Right ventricle myocardium inferior (tissue), 1 donor: ENCODE data around the gene DGKD. TPM values are rescaled to one million over a fixed set of nuclear protein-coding genes. Genes with fewer than 3 reads are reported as not detected.
A peak's percentile ranks its signal among the peaks of the same experiment; 100 is the strongest.

Experiments used
- ATAC-seq: fragments of 200-7000 bp; cut with Tn5 transposase; one replicate; pipeline ENCODE4 v1.9.1; 2020; ENCODE audit warnings: mild to moderate bottlenecking, moderate library complexity
- DNase-seq: peaks from one replicate; pipeline ENCODE4 v3.0.0; 2021; ENCODE audit errors: missing footprints
- intact Hi-C: fragments of 100-400 bp; cut with DNase I; formaldehyde crosslinking; loops from one replicate; pipeline ENCODE4 v1.11.0; 2022
- total RNA-seq: library from RNA; stranded (reverse); fragmentation: NEBNext Ultra II Directional; extraction: Animal tissue kit (Norgen Biotek cat#: 25700); gene quantifications from one replicate; pipeline ENCODE4 v1.2.1, GENCODE V29; 2021
- donor health status: DM: no; HTN: yes; CAD: no; lungs with severe emphysema.

The DGKD gene
- total RNA-seq, 1 donor from 2014 or later, result 29.2 TPM

GRCh38 chr2:233446121-233446520, 91.8 kb downstream of the DGKD start:
- no peak for DNase-seq
- ATAC-seq, result no peak
- intact Hi-C loops, result no loop called here

GRCh38 chr2:233446606-233447305, 92.5 kb downstream of the DGKD start:
- no peak for ATAC-seq
- DNase-seq, result no peak
- intact Hi-C loops, result no loop called here

DNA sequence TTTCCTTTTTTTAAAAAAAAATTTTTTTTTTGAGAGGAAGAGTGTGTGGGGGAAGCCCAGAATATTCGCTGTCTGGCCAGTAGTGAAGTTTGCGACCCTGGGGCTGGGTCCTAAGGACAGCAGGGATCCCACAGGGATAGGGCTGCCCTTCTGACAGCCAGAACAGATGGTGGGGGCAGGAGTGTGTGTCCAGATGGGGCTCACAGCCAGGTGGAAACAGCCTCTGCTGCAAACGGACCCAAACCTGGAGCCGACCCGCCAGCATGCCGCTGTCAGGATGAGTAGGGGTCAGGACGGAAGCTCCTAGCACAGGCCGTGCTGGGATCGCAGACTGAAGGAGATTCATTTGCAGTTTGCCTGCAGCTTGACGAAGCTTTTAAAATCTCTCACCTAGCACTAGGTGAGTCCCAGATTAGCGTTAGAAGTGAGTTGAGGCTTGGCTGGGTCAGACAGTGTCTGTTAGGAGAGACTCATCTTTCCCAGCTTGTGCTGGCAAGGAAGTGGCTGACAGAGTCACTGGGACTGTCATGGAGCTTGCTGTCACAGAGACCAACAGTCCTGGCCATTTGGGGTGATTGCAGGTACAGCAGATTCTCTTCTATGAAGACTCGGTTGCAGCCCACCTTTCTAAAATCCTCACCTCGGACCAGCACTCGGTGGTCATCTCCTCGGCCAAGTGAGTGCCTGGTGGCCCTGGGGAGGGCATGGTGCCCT, 93.4 kb downstream of the DGKD start:
- intact Hi-C loops, result no loop called here
- no peak for DNase-seq
- no peak for ATAC-seq

GRCh38 chr2:233448220-233448559, 93.9 kb downstream of the DGKD start:
- intact Hi-C loops, result no loop called here

GRCh38 chr2:233448575-233448974, 94.3 kb downstream of the DGKD start:
- intact Hi-C loops, result no loop called here
- DNase-seq (no peak), ATAC-seq (no peak)

More at GRCh38 chr2:233448220-233448559, 93.9 kb downstream of the DGKD start:
- no peak for DNase-seq
- ATAC-seq, result no peak

DNA sequence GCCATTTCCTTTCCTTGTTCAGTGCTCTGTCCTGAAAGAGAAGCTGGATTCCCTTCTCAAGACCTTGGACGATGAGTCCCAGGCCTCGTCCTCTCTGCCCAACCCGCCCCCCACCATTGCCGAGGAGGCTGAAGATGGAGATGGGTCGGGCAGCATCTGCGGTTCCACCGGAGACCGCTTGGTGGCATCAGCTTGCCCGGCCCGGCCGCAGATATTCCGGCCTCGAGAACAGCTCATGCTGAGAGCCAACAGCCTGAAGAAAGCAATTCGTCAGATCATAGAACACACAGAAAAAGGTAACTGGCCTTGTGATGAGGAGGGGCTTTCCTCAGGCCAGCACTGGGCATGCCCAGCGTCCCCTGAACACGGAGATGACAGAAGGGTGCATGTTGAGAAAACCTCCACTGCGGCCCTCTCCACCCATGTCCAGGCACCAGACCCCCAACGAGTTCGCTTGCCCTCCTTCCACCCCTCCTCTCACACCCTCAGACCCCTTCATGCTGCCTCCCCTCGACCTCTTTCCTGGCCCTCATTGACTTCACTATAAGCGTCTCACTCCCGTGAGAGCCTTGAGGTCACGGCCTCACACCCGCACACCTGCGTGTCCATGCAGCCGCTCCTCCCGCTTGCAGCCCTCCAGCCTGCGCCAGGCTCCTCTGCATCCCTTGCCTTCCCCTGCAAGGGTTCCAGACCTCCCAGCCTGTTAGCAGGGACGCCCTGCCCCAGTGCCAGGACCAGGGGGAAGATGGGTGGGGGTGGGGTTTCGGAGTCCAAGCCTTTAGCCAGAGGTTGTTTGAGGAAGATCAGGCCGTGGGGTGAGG, 95.0 kb downstream of the DGKD start:
- no peak for DNase-seq
- peak; percentile 33 for ATAC-seq

GRCh38 chr2:233449921-233450863, 95.9 kb downstream of the DGKD start:
- intact Hi-C loops, result no loop called here
- ATAC-seq (no peak), DNase-seq (no peak)

More for the DNA sequence above, 95.0 kb downstream of the DGKD start:
- intact Hi-C loops, result no loop called here

GRCh38 chr2:233450864-233451575, 96.7 kb downstream of the DGKD start:
- intact Hi-C loops, result no loop called here
- ATAC-seq (no peak), DNase-seq (no peak)

DNA sequence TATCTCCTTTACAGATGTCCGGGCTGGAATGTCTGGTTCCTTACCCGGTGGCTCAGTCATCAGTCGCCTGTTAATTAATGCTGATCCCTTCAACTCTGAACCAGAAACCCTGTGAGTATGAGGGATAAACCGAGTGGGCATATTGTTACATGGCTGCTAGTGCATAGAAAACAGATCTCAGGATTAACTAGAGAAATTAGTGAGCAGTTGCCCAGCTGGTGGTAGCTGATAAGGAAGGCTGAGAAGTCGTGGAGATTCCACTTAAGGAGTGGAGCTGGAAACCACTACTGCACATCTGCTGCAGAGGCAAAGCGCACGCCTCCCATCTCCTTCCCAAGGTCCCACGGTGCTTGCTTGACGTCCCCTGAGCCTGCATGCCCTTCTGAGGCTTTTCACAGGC, 97.7 kb downstream of the DGKD start:
- DNase-seq (no peak), ATAC-seq (no peak)
- intact Hi-C loops, result no loop called here

- DNase-seq (no peak), ATAC-seq (peak; percentile 41)
- intact Hi-C loops, result no loop called here
Measured at GRCh38 chr2:233453111-233453915, 99.0 kb downstream of the DGKD start.

- DNase-seq (no peak), ATAC-seq (no peak)
- intact Hi-C loops, result no loop called here
Measured at GRCh38 chr2:233453916-233454315, 99.6 kb downstream of the DGKD start.

GRCh38 chr2:233455006-233455405, 100.7 kb downstream of the DGKD start:
- intact Hi-C loops, result no loop called here
- no peak for ATAC-seq
- no peak for DNase-seq

GRCh38 chr2:233455491-233455890, 101.2 kb downstream of the DGKD start:
- DNase-seq (no peak), ATAC-seq (no peak)
- intact Hi-C loops, result no loop called here

GRCh38 chr2:233456111-233456510, 101.8 kb downstream of the DGKD start:
- intact Hi-C loops, result no loop called here
- DNase-seq (no peak), ATAC-seq (no peak)

DNA sequence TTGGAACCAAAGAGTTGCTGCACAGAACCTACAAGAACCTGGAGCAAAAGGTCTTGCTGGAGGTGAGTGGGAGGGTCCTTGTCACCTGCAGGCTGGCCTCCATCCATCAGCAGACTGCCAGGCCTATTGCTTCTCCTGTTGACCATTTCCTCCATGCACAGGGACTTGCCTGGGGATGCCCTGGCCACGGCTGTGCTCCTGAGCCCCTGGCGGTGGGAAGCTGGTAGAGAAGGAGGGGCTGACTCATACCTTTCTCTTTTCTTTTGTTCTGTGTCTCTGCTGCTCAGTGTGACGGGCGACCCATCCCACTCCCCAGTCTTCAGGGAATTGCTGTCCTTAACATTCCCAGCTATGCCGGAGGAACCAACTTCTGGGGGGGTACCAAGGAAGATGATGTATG, 102.6 kb downstream of the DGKD start:
- intact Hi-C loops, result no loop called here
- DNase-seq, result no peak

DNA sequence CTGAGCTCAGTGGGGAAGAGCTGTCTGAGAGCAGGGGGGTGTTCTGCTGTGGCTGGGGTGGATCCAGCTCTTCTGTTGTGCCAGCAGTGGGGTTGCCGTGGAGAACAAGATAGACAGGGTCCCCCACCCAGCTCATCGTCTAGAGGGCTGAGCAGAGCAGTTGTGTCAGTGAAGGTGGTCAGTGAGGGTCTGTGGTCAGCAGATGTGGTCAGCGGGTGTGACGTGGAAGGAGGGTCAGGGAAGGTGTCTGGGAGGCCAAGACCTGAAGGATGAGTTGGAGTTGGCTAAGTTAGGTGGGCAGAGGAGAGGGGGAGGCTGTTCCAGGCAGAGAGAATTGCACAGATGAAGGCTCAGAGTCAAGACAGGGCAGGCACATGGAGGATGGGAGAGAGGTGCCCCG, 103.1 kb downstream of the DGKD start:
- DNase-seq (no peak), ATAC-seq (no peak)
- intact Hi-C loops, result no loop called here

More for the DNA sequence above, 102.6 kb downstream of the DGKD start:
- no peak for ATAC-seq

DNA sequence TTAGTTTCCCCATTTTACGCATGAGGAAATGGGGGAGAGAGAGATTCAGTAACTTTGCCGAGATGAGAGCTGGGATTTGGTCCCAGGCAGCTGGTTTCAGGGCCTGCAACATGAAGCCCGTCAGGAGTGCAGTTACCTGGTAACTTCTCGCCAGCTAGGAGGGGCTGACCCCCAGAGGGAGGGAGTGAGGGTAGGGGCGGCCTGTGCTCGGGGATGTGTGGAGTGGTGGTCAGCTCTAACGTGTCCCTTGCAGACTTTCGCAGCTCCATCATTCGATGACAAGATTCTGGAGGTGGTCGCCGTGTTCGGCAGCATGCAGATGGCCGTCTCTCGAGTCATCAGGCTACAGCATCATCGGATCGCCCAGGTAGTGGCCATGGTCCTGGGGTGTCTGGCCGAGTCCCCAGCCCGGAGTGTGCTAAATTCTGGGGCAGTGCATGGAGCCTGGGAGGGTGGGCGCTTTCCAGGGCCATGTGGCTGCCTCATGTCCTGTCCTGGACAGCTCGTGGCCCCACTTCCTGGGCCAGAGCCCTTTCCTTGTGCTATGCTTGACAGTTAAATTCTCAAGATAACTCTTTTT, 103.8 kb downstream of the DGKD start:
- DNase-seq (no peak), ATAC-seq (no peak)
- intact Hi-C loops, result no loop called here
